ENCODE data around the gene WDCP.
"Not testable (repeated sequence)": the region's sequence is repeated elsewhere in the genome, so short reads cannot be mapped to it uniquely, and the experiment has no call there.

The WDCP gene

DNA sequence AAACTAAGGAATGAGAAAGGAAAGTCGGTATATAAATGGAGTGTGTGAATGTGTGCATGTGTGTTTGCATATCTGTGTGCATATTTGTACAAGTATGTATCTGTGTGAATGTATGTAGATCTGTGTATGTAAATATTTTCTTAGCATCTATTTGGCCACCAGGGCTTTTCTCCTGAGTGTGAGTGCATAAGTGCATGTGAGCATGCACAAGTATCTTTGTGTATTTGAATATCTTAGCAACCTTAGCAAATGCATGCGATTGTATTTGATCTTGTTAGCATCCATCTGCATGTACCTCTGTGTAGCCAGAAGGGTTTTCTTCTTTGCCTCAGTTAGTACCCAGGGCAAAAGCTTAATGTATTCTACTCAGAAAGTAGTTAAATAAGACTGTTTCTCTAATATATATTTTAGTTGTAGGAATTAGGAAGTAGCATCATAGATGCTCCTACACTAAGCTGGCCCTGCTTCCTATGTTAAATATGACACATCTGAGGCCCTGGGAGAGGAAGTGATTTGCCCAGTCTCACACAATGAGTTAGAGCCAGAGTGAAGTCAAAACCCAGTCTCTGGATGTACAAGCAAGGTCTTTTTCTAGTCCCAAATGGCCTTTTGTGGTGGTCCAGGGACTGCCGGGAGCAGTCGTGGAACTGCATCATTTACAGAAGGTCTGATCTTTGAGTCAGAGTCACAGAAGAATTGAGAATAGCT, 11.5 kb upstream of the WDCP start:
- no peak for DNase-seq

DNA sequence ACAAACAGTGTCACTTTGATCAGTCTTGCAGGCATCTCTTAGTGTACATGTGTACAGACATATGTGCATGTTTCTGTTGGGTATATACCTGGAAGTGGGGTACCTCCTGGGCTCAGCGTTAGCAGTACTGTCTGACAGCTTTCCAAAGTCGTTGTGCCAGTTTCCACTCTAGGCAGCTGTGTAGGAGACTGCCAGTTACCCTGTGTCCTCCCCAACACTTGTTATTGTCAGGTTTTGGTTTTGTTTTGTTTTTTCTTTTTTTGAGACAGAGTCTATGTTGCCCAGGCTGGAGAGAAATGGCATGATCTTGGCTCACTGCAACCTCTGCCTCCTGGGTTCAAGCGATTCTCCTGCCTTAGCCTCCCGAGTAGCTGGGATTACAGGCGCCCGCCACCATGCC, 8.6 kb upstream of the WDCP start:
- DNase-seq, result no peak

DNA sequence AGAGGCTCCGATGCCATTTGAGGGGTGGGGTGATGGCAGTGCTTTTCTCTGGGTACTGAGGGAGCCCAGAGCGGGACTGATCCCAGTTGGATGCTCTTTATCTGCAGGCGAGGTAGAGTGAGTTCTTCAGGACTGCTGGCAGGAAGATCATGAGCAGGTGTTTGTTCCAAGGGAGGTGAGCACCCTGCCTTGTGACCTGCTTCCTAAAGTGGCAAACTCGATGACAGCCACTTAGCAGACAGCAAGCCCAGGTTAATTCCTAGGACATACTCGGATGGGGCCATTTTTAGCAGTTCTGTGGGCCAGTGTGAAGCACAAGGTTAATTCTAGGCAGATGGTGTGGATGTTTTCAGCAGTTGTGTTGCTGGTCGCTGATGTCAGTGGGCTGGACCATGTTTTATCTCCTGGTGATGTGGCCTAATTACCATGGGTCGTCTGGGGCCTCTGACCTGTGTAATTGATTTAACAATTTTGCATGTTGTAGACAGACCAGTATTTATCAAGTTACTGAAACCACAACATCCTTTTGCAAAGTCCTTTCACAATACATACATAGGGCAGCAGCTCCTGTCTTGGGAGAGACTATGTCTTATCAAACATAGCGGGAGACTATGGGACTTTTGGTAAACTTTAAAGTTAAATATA, 7.3 kb upstream of the WDCP start:
- DNase-seq, result no peak

DNA sequence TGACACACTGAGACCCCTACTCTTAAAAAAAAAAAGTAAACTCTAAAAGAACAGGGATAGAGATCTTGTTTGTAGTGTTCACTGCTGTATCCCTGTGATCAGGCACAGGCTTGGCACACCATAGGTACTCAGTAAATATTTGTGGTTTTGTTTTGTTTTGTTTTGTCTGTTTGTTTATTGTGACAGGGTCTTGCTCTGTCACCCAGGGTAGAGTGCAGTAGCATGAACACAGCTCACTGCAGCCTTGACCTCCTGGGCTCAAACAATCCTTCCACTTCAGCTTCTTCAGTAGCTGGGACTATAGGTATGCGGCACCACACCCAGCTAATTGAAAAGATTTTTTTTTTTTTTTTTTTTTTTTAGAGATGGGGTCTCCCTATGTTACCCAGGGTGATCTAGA, 5.8 kb upstream of the WDCP start:
- no peak for DNase-seq

DNA sequence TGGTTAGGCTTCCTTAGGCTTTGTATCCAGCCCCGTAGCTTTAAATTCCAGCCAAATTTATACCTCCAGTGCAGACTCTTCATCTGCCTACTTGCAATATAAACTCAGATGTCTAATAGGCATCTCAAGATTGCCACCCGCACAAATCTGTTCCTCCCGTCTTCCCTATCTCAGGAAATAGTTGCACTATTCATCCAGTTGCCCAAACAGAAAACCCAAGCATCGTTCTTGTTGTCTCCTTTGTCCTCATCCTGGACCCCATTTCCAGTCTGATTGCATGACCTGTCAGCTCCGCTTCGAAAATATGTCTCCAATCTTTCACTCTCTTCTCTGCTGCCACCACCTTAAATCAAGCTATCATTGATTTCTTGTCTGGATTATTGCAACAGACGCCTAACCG, 4.6 kb upstream of the WDCP start:
- DNase-seq, result no peak

DNA sequence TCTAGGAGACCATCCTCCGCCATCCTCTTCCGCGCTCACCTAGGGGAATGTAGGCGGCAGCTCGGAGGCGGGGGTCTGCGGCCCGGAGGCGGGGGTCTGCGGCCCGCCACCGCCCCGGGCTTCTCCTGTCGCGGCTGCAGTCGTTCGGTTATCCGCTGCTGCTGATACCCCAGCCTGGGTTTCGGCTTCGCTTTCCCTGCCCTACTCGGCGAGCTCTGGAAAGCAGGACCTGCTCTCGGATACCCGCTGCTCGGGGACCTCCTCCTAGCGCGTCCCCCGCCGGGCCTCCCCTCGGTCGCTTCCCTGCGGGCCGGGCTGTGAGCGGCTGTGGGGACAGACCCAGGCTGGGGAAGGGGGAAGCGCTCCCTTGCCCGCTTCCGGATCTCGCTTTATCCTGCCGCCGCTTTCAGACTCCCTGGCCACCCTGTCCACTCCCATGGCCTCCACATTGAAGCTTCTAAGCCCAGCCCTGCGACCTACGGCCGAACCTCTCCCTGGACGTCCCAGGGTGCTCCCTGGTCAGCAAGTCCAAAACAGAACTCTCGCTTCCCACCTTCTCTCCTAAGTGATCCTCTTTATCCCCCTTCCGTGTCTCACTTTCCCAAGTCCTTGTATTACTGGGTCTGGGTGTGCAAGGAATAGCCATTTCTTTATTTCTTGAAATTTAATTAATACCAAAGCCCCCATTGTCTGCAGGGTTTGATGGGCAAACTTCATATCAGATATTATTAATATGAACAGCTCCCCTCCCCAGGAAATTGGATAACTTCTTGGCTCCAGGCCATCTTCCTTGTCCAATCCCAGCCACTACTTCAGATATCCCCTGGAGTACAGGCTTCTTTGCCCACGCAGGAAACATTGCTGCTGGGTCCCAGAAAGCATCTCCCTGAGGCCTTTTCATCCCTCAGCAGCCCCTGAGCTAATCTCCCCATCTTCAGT, 3.1 kb upstream of the WDCP start:
- DNase-seq, result no peak

DNA sequence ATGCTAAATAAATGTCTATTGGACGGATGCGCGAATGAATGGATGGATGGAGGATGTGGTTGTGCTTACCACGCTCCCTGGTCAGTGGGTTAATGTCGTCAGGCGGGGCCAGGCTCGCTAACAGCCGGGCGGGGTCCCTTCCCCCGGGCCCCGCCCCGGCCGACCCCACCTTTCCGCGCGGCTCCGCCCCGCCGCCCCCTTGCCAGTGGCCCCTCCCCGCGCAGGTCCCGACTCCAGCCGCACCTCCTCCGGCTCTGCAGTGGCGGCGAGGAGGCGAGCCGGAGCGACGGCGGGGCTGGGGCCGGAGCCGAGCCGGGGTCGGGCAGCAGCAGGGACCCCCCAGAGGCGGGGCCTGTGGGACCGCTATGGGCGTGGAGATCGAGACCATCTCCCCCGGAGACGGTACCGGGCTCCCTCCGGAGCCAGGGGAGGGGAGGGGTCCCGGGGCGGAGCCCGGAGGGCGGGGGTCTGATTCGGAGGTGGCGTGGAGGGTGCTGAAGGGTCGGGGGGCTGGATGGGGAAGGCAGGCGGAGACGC, 2.4 kb upstream of the WDCP start, which contains the start of gene FKBP1B:
Gene FKBP1B, plus strand, starts transcription at position 257 of the 537 bp plus-strand sequence. Its CDS starts 109 bp downstream, at position 366.
- DNase-seq, result peak in 1 of 2 experiments; percentile 24

DNA sequence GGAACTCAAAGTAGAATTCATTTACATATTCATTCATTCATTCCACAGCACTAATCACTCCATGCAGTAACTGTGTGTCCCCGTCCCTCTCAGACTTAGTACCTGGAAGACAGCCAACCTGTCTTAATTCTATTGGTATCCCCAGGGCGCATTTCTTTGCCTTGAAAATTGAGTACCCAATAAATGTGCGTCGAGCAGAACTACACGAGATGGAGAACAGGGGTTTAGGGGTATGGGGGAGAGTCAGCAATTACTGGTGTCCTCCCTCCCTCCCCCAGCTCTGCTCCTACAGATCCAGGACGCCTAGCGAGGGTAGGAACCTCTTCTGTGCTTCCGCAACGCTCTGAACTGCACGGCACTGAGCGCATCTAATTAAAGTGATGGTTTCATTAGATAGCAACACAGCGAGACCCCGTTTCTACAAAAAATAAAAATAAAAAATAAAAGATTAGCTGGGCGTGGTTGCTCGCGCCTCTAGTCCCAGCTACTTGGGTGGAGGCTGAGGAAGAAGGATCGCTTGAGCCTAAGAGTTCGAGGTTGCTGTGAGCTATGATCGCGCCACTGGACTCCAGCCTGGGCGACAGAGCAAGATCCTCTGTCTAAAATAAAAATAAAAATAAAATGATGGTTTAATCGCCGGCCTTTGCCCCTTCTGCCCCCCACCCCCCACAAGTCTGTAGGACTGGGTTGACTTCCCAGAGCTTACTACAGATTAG, 1.7 kb upstream of the WDCP start:
- DNase-seq, result no peak

DNA sequence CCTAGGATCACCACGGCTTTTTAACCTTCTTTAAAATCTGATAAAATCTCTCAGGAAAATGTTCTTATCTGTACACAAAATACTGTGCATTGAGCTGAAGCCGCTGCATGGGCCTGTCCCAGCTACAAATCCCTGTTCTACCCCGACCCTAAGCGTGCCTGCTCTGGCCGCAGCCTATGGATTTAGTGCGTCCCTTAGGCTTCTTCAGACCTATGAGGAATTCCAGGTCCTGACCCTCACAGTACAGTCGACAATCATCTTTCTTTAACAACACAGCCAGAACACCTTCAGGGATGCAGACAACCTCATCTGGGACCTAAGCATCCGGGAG, 477 bp upstream of the WDCP start:
- DNase-seq, result no peak

DNA sequence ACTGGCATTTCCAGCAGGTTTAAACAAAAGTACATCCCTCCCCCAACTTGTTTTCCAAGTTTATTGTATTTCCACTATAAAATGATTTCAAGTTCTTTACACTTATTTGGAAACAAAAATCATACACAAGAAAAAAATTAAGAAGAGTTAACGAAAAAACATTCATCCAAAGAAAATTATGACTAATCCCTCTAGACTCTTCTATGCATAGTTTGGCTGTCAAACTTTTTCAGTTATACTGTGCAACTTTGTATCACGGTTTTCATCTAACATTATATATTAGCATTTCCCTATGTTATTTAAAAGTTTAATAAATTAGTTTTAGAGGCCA, 627 bp downstream of the WDCP start:
- no peak for DNase-seq

DNA sequence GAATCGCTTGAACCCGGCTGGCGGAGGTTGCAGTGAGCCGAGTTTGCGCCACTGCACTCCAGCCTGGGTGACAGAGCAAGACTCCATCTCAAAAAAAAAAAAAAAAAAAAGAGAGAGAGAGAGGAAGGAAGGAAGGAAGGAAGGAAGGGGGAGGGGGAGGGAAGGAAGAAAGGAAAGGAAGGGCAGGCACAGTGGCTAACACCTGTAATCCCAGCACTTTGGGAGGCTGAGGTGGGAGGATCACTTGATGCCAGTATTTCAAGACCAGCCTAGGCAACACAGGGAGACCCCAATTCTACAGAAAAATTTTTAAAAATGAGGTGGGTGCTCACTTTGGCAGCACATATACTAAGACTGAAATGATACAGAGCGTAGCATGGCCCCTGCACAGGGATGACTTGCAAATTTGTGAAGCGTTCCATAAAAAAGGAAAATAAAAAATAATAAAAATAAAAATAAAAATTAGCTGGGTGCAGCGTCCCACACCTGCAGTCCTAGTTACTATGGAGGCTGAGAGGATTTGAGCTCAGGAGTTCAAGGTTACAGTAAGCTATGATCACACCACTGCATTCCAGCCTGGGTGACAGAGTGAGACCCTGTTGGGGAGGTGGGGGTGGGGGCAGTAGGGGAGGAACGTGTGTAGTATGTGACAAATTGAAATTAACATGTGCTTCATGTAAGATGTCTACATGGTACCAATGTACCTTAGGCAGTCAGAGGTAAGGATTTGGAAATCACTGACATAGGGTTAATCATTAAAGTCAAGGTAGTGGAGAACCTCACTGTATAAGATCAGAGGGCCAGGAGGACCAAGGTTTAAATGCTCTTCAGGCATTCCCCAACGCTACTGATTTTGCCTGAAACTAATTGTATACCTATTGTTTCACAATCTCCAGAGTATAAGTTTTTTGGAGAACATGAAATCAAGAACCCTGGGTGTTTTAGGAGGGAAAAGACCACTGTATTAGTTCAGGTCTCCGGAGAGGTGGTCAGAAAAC, 1.4 kb downstream of the WDCP start:
- no peak for DNase-seq

DNA sequence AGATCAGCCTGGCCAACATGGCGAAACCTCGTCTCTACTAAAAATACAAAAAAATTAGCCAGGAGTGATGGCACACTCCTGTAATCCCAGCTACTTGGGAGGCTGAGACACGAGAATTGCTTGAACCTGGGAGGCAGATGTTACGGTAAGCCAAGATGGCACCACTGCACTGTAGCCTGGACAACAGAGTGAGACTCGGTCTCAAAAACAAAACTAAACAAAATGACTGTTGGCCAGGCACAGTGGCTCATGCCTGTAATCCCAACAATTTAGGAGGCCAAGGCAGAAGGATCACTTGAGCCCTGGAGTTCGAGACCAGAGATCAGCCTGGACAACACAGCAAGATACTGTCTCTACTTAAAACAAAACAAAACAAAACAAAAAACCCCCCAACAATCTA, 4.1 kb downstream of the WDCP start:
- not testable (repeated sequence) for DNase-seq

DNA sequence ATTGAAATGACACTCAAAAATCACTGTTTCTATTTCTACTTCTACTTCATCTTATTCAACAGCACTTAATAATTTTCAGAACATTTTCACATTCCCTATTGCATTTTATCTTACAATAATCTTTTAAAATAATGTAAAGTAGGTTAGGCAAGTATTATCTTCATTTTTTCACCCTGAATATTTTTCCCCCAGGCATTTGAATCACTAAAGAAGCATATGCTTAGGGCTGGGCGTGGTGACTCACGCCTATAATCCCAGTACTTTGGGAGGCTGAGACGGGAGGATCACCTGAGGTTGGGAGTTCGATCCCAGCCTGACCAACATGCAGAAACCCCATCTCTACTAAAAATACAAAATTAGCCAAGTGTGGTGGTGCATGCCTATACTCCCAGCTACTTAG, 6.7 kb downstream of the WDCP start:
- DNase-seq, result no peak

DNA sequence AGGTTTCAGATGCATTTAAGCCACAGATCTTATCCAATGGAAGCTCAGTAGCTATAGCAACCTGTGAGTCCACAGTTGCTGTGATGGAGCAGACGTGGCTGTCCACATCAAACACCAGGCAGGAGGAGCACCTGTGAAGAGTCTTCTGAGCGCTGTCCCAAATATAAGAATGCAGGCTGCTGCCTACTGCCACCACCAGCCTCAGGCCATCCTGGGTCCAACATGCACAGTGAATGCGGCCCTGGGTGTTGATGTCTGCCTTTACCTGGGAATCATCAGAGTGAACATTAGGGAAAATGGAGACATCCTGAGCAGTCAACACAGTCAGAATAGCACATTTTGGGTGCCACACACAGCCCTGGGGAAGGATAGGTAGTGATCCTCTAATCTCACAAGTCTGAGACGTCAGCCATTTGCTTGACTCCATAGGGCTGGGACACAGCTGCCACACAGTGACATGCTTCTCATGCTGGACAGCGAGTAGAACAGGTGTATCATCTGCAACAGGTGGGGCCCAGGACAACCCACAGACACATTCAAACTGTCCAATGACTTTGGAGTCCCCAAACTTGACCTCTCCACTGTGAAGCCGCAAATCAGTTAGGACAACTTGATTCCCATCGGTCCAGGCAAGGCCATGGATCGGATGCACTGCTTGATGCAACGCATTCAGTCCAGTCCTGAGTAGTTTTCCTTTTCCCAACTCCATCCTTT, 8.2 kb downstream of the WDCP start:
- DNase-seq, result no peak

DNA sequence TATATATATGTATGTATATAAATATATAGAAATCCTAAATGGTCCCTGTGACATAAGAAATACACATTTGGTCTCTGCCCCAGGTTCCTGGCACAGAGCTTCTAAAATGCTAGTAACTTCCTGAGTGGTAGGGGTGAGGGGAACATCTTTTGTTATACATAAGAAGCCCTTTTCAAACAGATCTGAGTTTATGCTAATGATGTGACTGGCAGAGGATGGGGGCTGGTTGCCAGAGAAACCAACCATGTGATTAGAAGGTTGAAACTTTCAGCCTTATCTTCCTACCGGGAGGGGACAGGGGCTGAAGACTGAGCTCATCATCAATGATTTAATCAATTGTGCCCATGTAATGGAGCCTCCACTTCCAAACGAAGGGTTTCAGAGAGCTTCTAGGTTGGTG, 21.0 kb downstream of the WDCP start:
- DNase-seq, result no peak

DNA sequence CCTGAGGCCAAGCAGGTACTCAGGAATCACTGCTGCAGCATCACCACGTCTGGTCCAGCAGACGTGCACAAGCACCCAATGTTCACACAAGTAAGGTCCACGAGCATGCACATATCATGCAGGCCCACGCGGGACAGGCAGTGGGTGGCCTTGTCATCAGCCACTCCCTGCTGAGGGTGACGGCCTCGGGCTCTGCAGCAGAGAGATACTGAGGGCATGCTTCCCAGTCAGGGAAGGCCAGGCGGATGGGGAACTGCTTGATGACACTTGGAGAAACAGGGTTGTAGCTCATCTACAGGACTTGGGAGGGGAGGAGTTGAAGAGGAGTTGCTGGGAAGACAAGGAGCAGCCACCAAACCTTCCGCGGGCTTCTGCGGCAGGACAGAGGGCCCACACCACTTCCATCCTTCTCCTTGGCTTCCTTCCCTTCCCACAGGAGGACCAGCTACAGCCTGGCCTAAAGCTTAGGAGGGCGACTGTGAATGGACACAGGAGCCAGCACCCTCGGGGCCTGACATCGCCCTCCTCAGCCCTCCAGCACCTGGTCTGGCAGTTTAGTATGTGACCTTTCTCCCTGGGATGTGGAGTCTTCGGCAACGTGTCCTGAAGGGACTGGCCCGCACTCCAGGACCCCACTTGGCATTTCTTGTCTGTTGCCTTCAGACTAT, 22.1 kb downstream of the WDCP start:
- DNase-seq, result no peak

DNA sequence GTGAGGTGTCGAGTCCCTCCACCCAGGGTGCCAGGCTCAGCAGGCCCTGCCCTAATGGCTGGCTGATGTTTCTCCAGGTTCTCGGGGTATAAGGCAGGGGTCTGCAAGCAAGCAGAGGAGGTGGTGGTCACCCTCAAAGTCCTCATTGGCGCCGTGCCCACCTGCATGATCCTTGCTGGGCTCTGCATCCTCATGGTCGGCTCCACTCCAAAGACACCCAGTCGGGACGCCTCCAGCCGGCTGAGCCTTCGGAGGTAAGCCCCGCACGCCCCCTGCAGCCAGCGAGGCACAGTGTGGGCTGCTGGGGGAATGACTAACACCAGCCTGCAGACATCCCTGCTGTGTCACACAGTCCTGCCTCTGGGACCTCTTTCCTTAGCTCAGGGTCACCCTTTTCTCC, 23.2 kb downstream of the WDCP start:
- no peak for DNase-seq

DNA sequence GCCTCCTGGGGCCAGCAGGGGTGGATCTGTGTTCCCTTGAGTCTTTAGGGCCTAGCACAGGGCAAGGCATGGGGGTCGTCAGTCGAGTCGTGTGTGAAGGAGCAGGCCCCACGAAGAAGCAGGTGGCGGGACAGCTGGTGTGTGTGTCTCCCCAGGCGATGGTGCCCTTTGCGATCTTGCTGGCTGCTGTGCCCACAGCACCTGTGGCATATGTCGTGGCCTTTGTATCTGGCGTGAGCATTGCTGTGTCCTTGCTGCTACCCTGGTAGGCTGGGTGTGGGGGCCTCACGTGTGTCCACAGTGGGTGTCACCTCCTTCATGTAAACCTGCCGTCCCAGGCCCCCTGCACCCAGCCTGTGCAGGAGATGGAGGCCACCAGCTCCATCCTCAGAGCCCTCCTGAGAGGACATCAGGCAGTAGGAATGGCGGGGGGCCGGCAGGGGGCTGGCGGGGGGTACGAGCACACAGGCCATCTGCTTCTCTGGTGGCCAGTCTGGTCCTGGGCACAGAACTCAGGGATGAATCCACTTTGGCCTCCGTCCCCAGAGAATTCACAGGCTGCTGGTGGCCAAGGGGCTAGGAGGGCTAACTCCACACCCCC, 24.1 kb downstream of the WDCP start:
- DNase-seq, result no peak

DNA sequence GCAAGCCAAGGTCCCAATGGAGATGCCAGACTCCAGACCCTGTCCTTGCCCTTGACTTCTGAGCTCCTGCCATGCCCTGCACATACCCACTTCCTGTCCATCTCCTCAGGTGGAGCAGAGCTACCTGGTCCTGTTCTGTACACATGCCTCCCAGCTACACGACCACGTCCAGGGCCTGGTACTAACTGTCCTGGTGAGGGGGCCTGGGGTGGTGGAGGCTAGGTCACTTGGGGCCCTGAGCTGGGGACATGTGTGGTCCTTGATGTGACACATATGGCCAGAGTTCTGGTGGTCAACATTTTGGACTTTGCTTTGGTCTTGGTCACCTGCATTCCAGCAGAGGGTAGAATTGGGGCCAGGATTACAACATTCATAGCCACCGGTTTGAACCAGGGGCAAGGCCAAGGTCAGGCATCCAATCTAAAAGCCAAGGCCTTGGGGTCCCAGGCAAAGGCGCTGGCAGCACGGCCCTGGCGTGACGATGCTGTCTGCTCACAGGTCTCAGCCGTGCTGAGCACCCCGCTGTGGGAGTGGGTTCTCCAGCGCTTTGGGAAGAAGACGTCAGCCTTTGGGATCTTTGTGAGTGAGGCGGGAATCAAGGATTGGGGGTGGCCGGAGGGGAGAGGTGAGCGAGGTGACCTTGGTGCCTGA, 24.7 kb downstream of the WDCP start:
- DNase-seq, result no peak

Measured in SW 1271 (cell line).